ENCODE data around the gene COL15A1.

The COL15A1 gene

DNA sequence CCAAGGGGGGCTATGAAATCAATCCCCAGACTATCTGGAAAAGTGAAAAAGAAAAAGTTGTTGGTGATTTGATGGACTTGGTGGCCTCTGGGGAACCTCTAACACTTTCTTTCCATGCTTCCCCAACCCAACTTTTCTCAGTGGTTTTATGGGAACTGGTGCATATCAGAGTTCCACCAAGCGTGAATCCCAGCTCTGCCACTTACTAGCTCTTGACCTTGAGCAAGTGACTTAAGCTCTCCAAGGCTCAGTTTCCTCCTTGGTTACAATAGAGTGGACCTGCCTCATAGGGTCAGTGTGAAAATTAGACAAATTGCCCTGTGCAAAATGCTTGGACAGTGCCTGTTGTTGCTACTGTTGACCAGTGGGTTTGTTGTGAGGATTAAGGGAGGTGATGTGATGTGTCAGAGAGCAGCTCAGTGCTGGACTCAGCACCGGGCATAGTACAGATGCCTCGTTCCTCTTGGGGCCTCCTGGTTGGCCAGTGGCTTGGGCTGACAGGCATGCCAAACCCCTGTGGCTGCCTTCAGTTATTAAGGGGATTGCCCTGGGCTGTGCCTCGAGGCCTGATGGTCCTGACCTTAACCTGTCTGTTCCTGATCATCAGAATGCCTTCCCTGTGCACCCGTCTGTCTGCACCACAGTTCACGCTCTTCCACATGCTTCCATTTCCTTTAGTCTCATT lies 49.3 kb downstream of the COL15A1 start:
- peaks cover 51% of the 10 kb centered on the region for H3K4me1 ChIP-seq (ENCODE audit: low read length)
- H3K4me2 ChIP-seq (ENCODE audit: low read length) = peak overlapping the region; percentile 96

GRCh38 chr9:98993570-98993945 lies 49.9 kb downstream of the COL15A1 start:
- Histone ChIP-seq H2AFZ (ENCODE audit: low read depth, low read length) (no peak overlapping the region), H3K4me1 (ENCODE audit: low read length) (peaks cover 52% of the 10 kb centered on the region), H3K9me3 (ENCODE audit: insufficient read depth, low read length) (0 out of 2 replicates have a peak, but pooled peaks cover 3% of the 10 kb centered on the region), H3K4me2 (ENCODE audit: low read length) (peak overlapping the region; percentile 96), H4K20me1 (ENCODE audit: insufficient read depth, low read length) (no peaks in the 10 kb centered on the region), H3K36me3 (replicated peaks; ENCODE audit: low read depth, low read length) (no peaks in the 10 kb centered on the region), H3K79me2 (ENCODE audit: low read length) (no peaks in the 10 kb centered on the region), H3K9ac (ENCODE audit: low read length) (peak overlapping the region; percentile 25; the same call in 1 of the 2 replicates), H3K27me3 (ENCODE audit: low read depth, low read length) (peaks cover 26% of the 10 kb centered on the region), H3K4me3 (ENCODE audit: low read length) (peak overlapping the region; percentile 61), H3K27ac (ENCODE audit: low read length) (peak overlapping the region; percentile 53)
- no peak for TF ChIP-seq EZH2phosphoT487 (IDR thresholded peaks at IDR 0.05; ENCODE audit: low read depth)
- TF ChIP-seq, protein P1, sequence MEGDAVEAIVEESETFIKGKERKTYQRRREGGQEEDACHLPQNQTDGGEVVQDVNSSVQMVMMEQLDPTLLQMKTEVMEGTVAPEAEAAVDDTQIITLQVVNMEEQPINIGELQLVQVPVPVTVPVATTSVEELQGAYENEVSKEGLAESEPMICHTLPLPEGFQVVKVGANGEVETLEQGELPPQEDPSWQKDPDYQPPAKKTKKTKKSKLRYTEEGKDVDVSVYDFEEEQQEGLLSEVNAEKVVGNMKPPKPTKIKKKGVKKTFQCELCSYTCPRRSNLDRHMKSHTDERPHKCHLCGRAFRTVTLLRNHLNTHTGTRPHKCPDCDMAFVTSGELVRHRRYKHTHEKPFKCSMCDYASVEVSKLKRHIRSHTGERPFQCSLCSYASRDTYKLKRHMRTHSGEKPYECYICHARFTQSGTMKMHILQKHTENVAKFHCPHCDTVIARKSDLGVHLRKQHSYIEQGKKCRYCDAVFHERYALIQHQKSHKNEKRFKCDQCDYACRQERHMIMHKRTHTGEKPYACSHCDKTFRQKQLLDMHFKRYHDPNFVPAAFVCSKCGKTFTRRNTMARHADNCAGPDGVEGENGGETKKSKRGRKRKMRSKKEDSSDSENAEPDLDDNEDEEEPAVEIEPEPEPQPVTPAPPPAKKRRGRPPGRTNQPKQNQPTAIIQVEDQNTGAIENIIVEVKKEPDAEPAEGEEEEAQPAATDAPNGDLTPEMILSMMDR (IDR thresholded peaks at IDR 0.05; ENCODE audit: low read depth, low read length) = no peak

More for the DNA sequence above, 49.3 kb downstream of the COL15A1 start:
- Histone ChIP-seq H3K79me2 (ENCODE audit: low read length) (no peaks in the 10 kb centered on the region), H4K20me1 (ENCODE audit: insufficient read depth, low read length) (no peaks in the 10 kb centered on the region), H2AFZ (ENCODE audit: low read depth, low read length) (no peak overlapping the region), H3K27ac (ENCODE audit: low read length) (peak overlapping the region; percentile 47), H3K9me3 (ENCODE audit: insufficient read depth, low read length) (0 out of 2 replicates have a peak, but pooled peaks cover 3% of the 10 kb centered on the region), H3K4me3 (ENCODE audit: low read length) (peak overlapping the region; percentile 61), H3K27me3 (ENCODE audit: low read depth, low read length) (peaks cover 21% of the 10 kb centered on the region), H3K36me3 (replicated peaks; ENCODE audit: low read depth, low read length) (no peaks in the 10 kb centered on the region), H3K9ac (ENCODE audit: low read length) (peak overlapping the region; percentile 9; the same call in 1 of the 2 replicates)
- TF ChIP-seq EZH2phosphoT487 (IDR thresholded peaks at IDR 0.05; ENCODE audit: low read depth) = no peak
- TF ChIP-seq, protein P1 (IDR thresholded peaks at IDR 0.05; ENCODE audit: low read depth, low read length) = no peak

DNA sequence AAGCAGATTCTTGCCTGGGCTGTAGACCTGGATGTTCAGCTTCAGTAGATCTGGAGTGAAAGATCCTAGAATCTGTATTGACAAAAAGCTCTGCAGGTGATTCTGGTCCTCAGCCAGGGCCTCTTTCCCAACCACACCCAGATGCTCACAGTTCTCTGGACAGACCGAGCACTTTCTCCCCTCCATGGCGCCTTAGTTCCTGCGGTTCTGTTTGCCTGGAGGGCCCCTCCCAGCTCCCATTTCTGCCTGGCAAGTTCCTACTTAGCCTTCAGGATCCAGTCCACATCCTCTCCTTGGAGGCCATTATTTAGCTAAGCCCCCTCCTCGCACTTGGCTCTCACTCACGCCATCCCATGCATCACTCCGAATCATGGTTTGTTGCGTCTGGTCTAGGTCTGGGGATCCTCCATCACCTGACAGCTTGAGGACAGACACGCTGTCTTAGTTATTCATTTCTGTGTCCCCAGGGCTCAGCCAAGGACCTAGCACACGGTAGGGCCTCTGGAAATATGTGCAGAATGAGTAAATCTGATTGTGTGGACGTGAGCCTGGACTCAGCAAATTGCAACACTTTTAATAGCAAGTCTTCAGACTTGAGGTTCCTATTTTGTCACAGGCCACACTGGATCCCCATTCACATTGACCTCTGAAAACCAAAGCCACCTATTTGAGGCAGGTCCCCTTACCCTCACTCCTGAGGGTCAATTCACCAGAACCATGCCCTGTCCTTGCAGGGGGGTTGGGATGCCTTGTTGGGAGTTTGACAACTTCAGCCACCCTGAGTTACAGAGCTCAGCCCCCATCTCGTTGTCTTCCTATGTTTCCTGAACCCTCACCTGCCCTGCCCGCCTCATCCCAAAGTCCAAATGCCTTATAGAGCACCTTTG lies 50.7 kb downstream of the COL15A1 start:
- Histone ChIP-seq H2AFZ (ENCODE audit: low read depth, low read length) (no peak overlapping the region), H3K9ac (ENCODE audit: low read length) (peak overlapping the region; percentile 25; the same call in 1 of the 2 replicates), H3K4me3 (ENCODE audit: low read length) (peak overlapping the region; percentile 48; the same call in 1 of the 2 replicates), H3K36me3 (replicated peaks; ENCODE audit: low read depth, low read length) (no peaks in the 10 kb centered on the region), H3K4me1 (ENCODE audit: low read length) (peaks cover 53% of the 10 kb centered on the region), H4K20me1 (ENCODE audit: insufficient read depth, low read length) (no peaks in the 10 kb centered on the region), H3K79me2 (ENCODE audit: low read length) (no peaks in the 10 kb centered on the region), H3K4me2 (ENCODE audit: low read length) (peak overlapping the region; percentile 96), H3K27me3 (ENCODE audit: low read depth, low read length) (peaks cover 26% of the 10 kb centered on the region), H3K27ac (ENCODE audit: low read length) (peak overlapping the region; percentile 53; the same call in 1 of the 2 replicates), H3K9me3 (ENCODE audit: insufficient read depth, low read length) (0 out of 2 replicates have a peak, but pooled peaks cover 3% of the 10 kb centered on the region)
- TF ChIP-seq, protein P1 (IDR thresholded peaks at IDR 0.05; ENCODE audit: low read depth, low read length) = no peak
- TF ChIP-seq EZH2phosphoT487 (IDR thresholded peaks at IDR 0.05; ENCODE audit: low read depth) = no peak
